Measurements from ENCODE around the gene RUSC1. TPM values are rescaled to one million over a fixed set of nuclear protein-coding genes. Genes with fewer than 3 reads are reported as not detected.

RUSC1 gene
- total RNA-seq, 1 experiment from 2014 or later, result 66.9 TPM

GRCh38 chr1:155379631-155380090 is 59.0 kb downstream of the RUSC1 start:
- Mint-ChIP-seq H3K4me1 (peaks cover 6 to 9% of the 10 kb centered on the region in 2 experiments; a peak in 3 of 4 replicates), H3K27ac (peak overlapping the region in 1 of 3 experiments; percentile 55; a peak in 1 of 7 replicates), H3K4me3 (no peak overlapping the region), H3K27me3 (ENCODE audit: low read depth) (no peaks in the 10 kb centered on the region), H3K9me3 (no peaks in the 10 kb centered on the region), H3K36me3 (ENCODE audit: insufficient read depth in 1 of 3, low read depth in 3 of 3) (peaks cover 16 to 37% (median 35%) of the 10 kb centered on the region in 3 experiments; a peak in 6 of 7 replicates)
- H2AK5ac ChIP-seq (ENCODE audit: insufficient read length, low read length), result no peak overlapping the region
- no peak overlapping the region for H3K14ac ChIP-seq (ENCODE audit: insufficient read depth, low read length)
- H3K27me3 ChIP-seq (ENCODE audit: insufficient read depth, low read length), result no peaks in the 10 kb centered on the region
- H2BK120ac ChIP-seq (ENCODE audit: low read depth, low read length, poor library complexity, severe bottlenecking), result no peak overlapping the region
- H3K27ac ChIP-seq (ENCODE audit: insufficient read length, low read depth, low read length), result no peak overlapping the region
- no peak overlapping the region for H4K91ac ChIP-seq (ENCODE audit: insufficient read length, low read depth, low read length)
- H3K4me2 ChIP-seq (ENCODE audit: insufficient read depth, insufficient read length, low read length), result no peak overlapping the region
- H4K5ac ChIP-seq (ENCODE audit: insufficient read length, low read depth, low read length), result no peak overlapping the region
- no peak overlapping the region for H3T11ph ChIP-seq (ENCODE audit: low read length)
- H4K8ac ChIP-seq (replicated peaks; ENCODE audit: insufficient read length, low read depth, low read length), result no peak overlapping the region
- no peaks in the 10 kb centered on the region; the same call in 1 of the 2 replicates for H3K4me1 ChIP-seq (ENCODE audit: insufficient read depth, low read length)
- H2BK5ac ChIP-seq (ENCODE audit: insufficient read length, low read length), result no peak overlapping the region
- no peak overlapping the region for H2AFZ ChIP-seq (ENCODE audit: low read length)
- DNase-seq, result no peak
- H2BK12ac ChIP-seq (ENCODE audit: insufficient read length, low read depth, low read length), result no peak overlapping the region
- no peaks in the 10 kb centered on the region for H3K23me2 ChIP-seq (ENCODE audit: insufficient read length, low read depth, low read length, poor library complexity, severe bottlenecking)
- H2BK15ac ChIP-seq (ENCODE audit: low read depth, low read length), result no peak overlapping the region
- no peaks in the 10 kb centered on the region for H4K20me1 ChIP-seq (ENCODE audit: control insufficient read depth, insufficient read depth, insufficient read length)
- H3K79me1 ChIP-seq (ENCODE audit: insufficient read depth, low read depth, low read length, poor library complexity, severe bottlenecking), result no peaks in the 10 kb centered on the region
- no peak overlapping the region for H2BK20ac ChIP-seq (ENCODE audit: low read depth, low read length, poor library complexity, severe bottlenecking)
- H3K9ac ChIP-seq (ENCODE audit: extremely low read depth, insufficient read length, low read length), result no peak overlapping the region
- H3K4ac ChIP-seq (ENCODE audit: low read depth, low read length), result no peak overlapping the region
- no peaks in the 10 kb centered on the region for H3K9me3 ChIP-seq (ENCODE audit: control insufficient read depth, low read depth, low read length)
- TF ChIP-seq CTCF (conservative IDR thresholded peaks at IDR 0.05), result no peak
- H3K18ac ChIP-seq (ENCODE audit: insufficient read length, low read depth, low read length), result no peak overlapping the region
- H3K23ac ChIP-seq (ENCODE audit: insufficient read length, low read depth, low read length), result no peak overlapping the region
- no peak overlapping the region for H3K56ac ChIP-seq (ENCODE audit: insufficient read length, low read depth, low read length)
- no peaks in the 10 kb centered on the region for H3K79me2 ChIP-seq (ENCODE audit: insufficient read depth, low read length)

Small RNAs within 50 kb of the gene (microRNA-seq; reads per million reads assigned to microRNA genes)
- not detected for gene MIR555 (ENCODE audit: borderline microRNAs expressed)

Other genes starting within 250 kb of the RUSC1 start
- 3.9 and 4.6 TPM in 2 replicates for gene EFNA3, start 242.1 kb upstream of the RUSC1 start, total RNA-seq (2021)
- gene EFNA1, start 193.0 kb upstream of the RUSC1 start, total RNA-seq (2021), result 1.4 and 1.9 TPM in 2 replicates
- gene SLC50A1, start 185.0 kb upstream of the RUSC1 start, total RNA-seq (2021), result 24.9 and 26.0 TPM in 2 replicates
- 47.4 and 48.5 TPM in 2 replicates for gene DPM3, start 180.4 kb upstream of the RUSC1 start, total RNA-seq (2021)
- gene KRTCAP2, start 147.6 kb upstream of the RUSC1 start, total RNA-seq (2021), result 149 and 152 TPM in 2 replicates
- 16.5 and 18.4 TPM in 2 replicates for gene TRIM46, start 147.0 kb upstream of the RUSC1 start, total RNA-seq (2021)
- 5.0 and 5.9 TPM in 2 replicates for gene THBS3, start 113.0 kb upstream of the RUSC1 start, total RNA-seq (2021)
- 43.6 and 45.0 TPM in 2 replicates for gene MTX1, start 112.2 kb upstream of the RUSC1 start, total RNA-seq (2021)
- 40.8 and 41.0 TPM in 2 replicates for gene ENTREP3, start 65.4 kb upstream of the RUSC1 start, total RNA-seq (2021)
- 52.5 and 54.0 TPM in 2 replicates for gene SCAMP3, start 58.5 kb upstream of the RUSC1 start, total RNA-seq (2021)
- gene CLK2, start 47.4 kb upstream of the RUSC1 start, total RNA-seq (2021), result 77.5 and 81.5 TPM in 2 replicates
- gene HCN3, start 43.4 kb upstream of the RUSC1 start, total RNA-seq (2021), result 4.7 and 5.4 TPM in 2 replicates
- 0.13 TPM in 1 of 2 replicates, not detected in the other for gene PKLR, start 19.5 kb upstream of the RUSC1 start, total RNA-seq (2021)
- 271 and 273 TPM in 2 replicates for gene FDPS, start 12.0 kb upstream of the RUSC1 start, total RNA-seq (2021)
- 30.3 and 32.8 TPM in 2 replicates for gene ASH1L, start 241.9 kb downstream of the RUSC1 start, total RNA-seq (2021)